BJ (cell line): ENCODE results near the gene COQ4. TPM values are rescaled to one million over a fixed set of nuclear protein-coding genes. Genes with fewer than 3 reads are reported as not detected.
"Not testable (repeated sequence)": the region's sequence is repeated elsewhere in the genome, so short reads cannot be mapped to it uniquely, and the experiment has no call there.

Experiments
- CTCF ChIA-PET: fragments of 350-600 bp; formaldehyde crosslinking; extraction: SDS; loops from one replicate; lab custom pipeline; 2021; ENCODE audit warnings: antibody characterized with exemption, inconsistent platforms; lab: Yijun Ruan, JAX
- POLR2A ChIA-PET: fragments of 300-600 bp; sonication (Branson Sonifier 250); formaldehyde crosslinking; extraction: SDS; loops from one replicate; lab custom pipeline; 2021; ENCODE audit warnings: antibody characterized with exemption; lab: Charles Lee
- DNase-seq: peaks from one replicate; pipeline ENCODE4 v3.0.0-alpha.2; 2011; ENCODE audit warnings: low read depth
- H3K27me3 ChIP-seq: 2 replicates; pipeline ENCODE4 v1.6.0; 2011; ENCODE audit warnings: low read length; ENCODE audit not compliant: control insufficient read depth, insufficient read depth
- H3K36me3 ChIP-seq: 2 replicates; pipeline ENCODE4 v1.5.1; 2011; ENCODE audit warnings: low read length; ENCODE audit not compliant: control insufficient read depth, insufficient read depth
- H3K4me3 ChIP-seq: 2 replicates; pipeline ENCODE4 v1.5.1; 2011; ENCODE audit warnings: low read depth, mild to moderate bottlenecking, control low read depth, low read length
- polyA plus RNA-seq: library from polyadenylated mRNA; depleted of rRNA; stranded (reverse); fragments of >200 nt; gene quantifications from 2 replicates; pipeline ENCODE4 v1.2.3, GENCODE V29; 2011
- TF ChIP-seq, protein P1 (sequence below): IDR thresholded peaks from 2 replicates; pipeline ENCODE4 v1.5.1; 2011; ENCODE audit warnings: low read depth, mild to moderate bottlenecking, control low read depth, inconsistent platforms, low read length, moderate library complexity; ENCODE audit not compliant: insufficient read depth

Gene COQ4
- polyA plus RNA-seq, 1 experiment, result 34.6 TPM

DNA sequence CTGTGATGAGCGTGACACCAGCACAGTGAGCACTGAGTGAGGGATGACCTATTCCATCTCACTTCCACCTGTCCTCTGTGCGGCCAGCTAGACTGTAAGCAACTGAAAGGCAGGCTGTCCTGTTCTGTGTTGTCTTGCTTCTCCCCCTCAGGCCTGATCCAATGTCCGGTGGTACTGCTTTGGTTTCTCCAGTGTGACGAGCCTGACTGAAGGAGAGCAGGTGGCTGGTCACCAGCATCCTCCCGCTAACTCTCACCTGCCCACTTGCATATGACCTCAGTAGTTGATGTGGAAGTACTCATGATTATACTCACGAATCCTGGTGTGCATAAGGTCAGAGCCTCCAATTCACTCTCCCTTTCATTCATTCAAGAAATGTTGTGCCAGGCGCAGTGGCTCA is 15.3 kb downstream of the COQ4 start:
- H3K27me3 ChIP-seq, result no peaks in the 10 kb centered on the region
- CTCF ChIA-PET, result interaction anchor here (1.9 kb wide), 1 partner anchor 24 kb away, joined by 5 read pairs; no protein-coding TSS in a partner anchor
- no peak overlapping the region for H3K4me3 ChIP-seq
- POLR2A ChIA-PET, result no interaction called here
- no peak for DNase-seq
- TF ChIP-seq, protein P1, sequence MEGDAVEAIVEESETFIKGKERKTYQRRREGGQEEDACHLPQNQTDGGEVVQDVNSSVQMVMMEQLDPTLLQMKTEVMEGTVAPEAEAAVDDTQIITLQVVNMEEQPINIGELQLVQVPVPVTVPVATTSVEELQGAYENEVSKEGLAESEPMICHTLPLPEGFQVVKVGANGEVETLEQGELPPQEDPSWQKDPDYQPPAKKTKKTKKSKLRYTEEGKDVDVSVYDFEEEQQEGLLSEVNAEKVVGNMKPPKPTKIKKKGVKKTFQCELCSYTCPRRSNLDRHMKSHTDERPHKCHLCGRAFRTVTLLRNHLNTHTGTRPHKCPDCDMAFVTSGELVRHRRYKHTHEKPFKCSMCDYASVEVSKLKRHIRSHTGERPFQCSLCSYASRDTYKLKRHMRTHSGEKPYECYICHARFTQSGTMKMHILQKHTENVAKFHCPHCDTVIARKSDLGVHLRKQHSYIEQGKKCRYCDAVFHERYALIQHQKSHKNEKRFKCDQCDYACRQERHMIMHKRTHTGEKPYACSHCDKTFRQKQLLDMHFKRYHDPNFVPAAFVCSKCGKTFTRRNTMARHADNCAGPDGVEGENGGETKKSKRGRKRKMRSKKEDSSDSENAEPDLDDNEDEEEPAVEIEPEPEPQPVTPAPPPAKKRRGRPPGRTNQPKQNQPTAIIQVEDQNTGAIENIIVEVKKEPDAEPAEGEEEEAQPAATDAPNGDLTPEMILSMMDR, result no peak
- peaks cover 6% of the 10 kb centered on the region for H3K36me3 ChIP-seq

DNA sequence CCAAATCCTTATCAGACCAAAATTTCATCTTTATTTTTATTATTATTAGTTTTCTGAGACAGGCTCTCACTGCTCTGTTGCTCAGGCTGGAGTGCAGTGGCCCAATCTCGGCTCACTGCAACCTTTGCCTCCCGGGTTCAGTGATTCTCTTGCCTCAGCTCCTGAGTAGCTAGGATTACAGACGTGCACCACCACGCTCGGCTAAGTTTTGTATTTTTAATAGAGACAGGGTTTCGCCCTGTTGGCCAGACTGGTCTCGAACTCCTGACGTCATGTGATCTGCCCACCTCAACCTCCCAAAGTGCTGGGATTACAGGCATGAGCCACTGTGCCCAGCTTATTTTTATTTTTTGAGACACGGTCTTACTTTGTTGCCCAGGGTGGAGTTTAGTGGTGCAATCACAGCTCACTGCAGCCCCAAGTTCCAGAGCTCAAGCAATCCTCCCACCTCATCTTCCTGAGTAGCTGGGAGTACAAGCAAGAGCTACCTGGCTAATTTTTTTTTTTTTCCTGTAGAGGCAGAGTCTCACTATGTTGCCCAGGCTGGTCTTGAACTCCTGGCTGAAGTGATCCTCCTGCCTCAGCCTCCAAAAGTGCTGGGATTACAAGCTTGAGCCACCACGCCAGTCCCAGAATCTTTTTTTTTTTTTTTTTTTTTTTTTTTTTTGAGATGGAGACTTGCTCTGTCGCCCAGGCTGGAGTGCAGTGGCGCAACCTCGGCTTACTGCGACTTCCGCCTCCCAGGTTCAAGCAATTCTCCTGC is 16.4 kb downstream of the COQ4 start:
- ChIA-PET POLR2A (interaction anchor here (0.6 kb wide), 2 partner anchors 32 to 33 kb away, joined by 3 to 4 read pairs; no protein-coding TSS in a partner anchor), CTCF (interaction anchor here (0.6 to 1.9 kb wide), 4 partner anchors 9 to 132 kb away, joined by 4 to 5 read pairs (median 4); no protein-coding TSS in a partner anchor)
- H3K4me3 ChIP-seq, H3K27me3 ChIP-seq, H3K36me3 ChIP-seq, DNase-seq: not testable (repeated sequence)

DNA sequence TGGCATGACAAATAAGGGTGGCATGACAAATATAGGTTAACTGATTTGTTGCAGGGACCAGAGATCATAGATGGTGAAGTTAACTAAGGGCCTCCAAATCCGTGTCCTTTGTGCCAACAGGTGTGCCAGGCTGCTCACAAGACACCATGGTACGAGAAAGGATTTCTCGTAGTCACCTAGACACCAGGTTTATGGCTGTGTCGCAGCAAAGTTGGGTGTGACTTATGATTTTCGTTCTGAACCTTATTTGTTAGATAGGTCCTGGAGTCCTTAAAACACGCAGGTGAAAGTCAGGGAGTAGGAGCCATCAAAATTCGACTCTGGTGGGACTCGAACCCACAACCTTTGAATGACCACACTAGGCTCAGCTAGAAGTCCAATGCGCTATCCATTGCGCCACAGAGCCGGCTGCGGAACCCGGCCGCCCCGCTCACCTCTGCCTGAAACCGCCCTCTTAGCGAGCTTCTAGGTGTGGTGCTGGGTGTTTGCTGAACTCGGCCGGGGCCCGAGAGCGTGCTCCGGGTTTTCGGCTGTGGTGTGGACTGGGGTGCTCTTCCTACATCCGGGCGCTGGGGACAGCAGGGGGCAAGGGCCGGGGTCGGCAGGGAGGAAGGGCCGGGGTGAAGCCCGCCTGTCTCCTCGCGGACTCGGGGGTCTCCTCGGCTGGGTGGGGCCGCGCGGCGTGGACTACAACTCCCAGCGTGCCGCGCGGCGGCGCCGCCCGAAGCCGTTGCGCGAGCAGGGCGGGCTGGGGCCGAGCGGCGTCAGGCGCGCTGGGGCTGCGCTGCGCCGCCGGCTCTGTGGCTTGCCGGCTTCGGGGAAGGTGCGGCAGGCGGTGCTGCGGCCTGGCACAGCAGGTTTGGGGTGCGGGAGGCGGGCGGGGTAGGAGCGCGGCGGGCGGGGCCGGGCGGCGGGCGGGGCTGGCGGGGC is 17.4 kb downstream of the COQ4 start, which contains the start of gene SLC27A4:
Gene SLC27A4, plus strand, starts transcription at position 767 of the 930 bp plus-strand sequence. CDS start 2,606 bp downstream, outside the sequence.
- Histone ChIP-seq H3K27me3 (no peaks in the 10 kb centered on the region), H3K36me3 (peaks cover 12% of the 10 kb centered on the region), H3K4me3 (peak within 1 kb of the TSS; percentile 68)
- CTCF ChIA-PET, result interaction anchor here (1.9 kb wide), 1 partner anchor 45 kb away, joined by 5 read pairs; no protein-coding TSS in a partner anchor
- peak; percentile 19 for DNase-seq
- TF ChIP-seq, protein P1, result no peak
- POLR2A ChIA-PET, result no interaction called here

DNA sequence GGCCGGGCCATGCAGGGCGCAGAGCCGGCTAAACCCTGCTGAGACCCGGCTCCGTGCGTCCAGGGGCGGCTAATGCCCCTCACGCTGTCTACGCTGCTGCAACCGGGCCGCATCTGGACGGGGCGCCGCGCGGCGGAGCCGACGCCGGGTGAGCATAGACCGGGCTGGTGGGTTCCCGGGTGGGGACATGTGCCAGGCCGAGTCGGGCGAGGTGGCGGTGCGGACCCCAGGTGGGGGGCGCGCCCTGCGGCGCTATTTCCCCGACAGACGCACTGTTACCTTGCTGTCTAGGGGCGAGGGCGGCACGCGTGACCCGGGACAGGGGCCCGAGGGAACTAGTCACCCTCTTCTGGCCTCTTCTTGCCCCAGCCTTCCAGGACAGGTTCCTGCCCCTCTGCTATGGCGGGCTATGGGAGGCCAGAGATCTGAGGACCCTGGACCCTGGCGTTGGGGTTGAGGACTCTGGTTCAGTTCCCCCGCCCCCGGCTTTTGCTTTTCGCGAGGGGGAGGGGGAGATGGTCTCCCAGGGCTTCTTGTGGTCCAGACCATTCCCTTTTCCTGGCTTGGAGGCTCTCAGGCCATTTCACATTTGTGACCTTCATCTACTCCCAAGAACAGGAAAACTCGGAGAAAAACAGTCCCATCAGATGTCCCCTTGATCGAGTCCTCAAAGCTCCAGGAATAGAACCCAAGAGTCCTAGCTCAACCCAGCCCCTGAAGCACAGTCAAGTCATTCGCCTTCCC is 18.2 kb downstream of the COQ4 start:
- POLR2A ChIA-PET, result no interaction called here
- CTCF ChIA-PET, result interaction anchor here (0.6 to 1.5 kb wide), 27 partner anchors 8 to 297 kb away, joined by 3 to 19 read pairs (median 5); partner anchors contain the start of gene CERCAM
- TF ChIP-seq, protein P1, result no peak
- H3K27me3 ChIP-seq, result no peaks in the 10 kb centered on the region
- H3K36me3 ChIP-seq, result peaks cover 15% of the 10 kb centered on the region
- peak overlapping the region; percentile 68 for H3K4me3 ChIP-seq
- no peak for DNase-seq

DNA sequence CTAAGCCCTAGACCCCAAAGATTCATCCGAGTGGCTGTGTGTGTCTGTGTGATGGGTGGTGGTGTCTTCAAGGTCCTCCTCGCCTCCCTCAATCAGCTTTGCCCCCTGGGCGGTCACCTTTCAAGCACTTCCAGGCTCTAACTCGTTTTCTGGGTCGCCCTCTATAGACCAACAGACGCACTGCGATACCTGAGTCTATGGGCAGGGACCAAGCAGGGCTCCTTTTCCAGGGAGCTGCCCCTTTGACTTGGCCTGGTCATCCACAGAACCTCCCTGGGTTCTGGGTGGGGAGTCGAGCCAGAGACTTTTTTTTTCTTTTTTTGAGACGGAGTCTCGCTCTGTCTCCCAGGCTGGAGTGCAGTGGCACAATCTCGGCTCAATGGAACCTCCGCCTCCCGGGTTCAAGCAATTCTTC is 18.8 kb downstream of the COQ4 start:
- H3K36me3 ChIP-seq, result peaks cover 15% of the 10 kb centered on the region
- H3K27me3 ChIP-seq, result no peaks in the 10 kb centered on the region
- ChIA-PET CTCF (interaction anchor here (0.6 to 1.5 kb wide), 28 partner anchors 9 to 297 kb away, joined by 3 to 19 read pairs (median 4); partner anchors contain the start of gene CERCAM), POLR2A (no interaction called here)
- DNase-seq, result no peak
- TF ChIP-seq, protein P1, result peak; percentile 74
- peak overlapping the region; percentile 68 for H3K4me3 ChIP-seq
